Naive thymus-derived CD8-positive, alpha-beta T cell (primary cell): Measurements from ENCODE around the gene ZNF484. TPM values are rescaled to one million over a fixed set of nuclear protein-coding genes. Genes with fewer than 3 reads are reported as not detected.
"Not testable (repeated sequence)": the region's sequence is repeated elsewhere in the genome, so short reads cannot be mapped to it uniquely, and the experiment has no call there.

ENCODE experiments used
- ATAC-seq, 2 donors: fragments of 150-1000 bp; cut with Tn5 transposase in 1 of 2; sonication (Bioruptor Pico), chemical (Tn5 transposase) in 1 of 2; 1 replicate in 1 of 2; 2 replicates in 1 of 2; pipeline ENCODE4 v1.10.0; 2021; ENCODE audit warnings: mild to moderate bottlenecking in 2 of 2, moderate library complexity in 2 of 2
- POLR2A ChIA-PET: fragments of 350-600 bp; sonication (Branson Sonifier 250); formaldehyde crosslinking; loops from one replicate; lab custom pipeline; 2021; ENCODE audit warnings: antibody characterized with exemption; lab: Charles Lee
- DNase-seq, 10 donors: peaks; one replicate each; pipeline versions ENCODE4 v3.0.0 to v3.0.0-alpha.2; 2020 to 2022
- H3K27ac Mint-ChIP-seq, 10 donors: one replicate each; pipeline ENCODE4 v1.8.0; 2020 to 2022; ENCODE audit warnings: mild to moderate bottlenecking in 10 of 10, mixed read lengths in 10 of 10, moderate library complexity in 4 of 10, inconsistent platforms in 1 of 10
- H3K27me3 Mint-ChIP-seq, 5 donors: one replicate each; pipeline ENCODE4 v1.8.0; 2021 to 2022; ENCODE audit warnings: mixed read lengths in 5 of 5
- H3K36me3 Mint-ChIP-seq, 3 donors: one replicate each; pipeline ENCODE4 v1.8.0; 2020 to 2022; ENCODE audit warnings: mixed read lengths in 3 of 3, mild to moderate bottlenecking in 2 of 3, inconsistent platforms in 1 of 3
- H3K4me1 Mint-ChIP-seq, 4 donors: one replicate each; pipeline ENCODE4 v1.8.0; 2021 to 2022; ENCODE audit warnings: mixed read lengths in 4 of 4
- H3K4me3 Mint-ChIP-seq, 10 donors: one replicate each; pipeline ENCODE4 v1.8.0; 2020 to 2022; ENCODE audit warnings: mild to moderate bottlenecking in 10 of 10, mixed read lengths in 10 of 10, moderate library complexity in 6 of 10, inconsistent platforms in 1 of 10
- H3K9me3 Mint-ChIP-seq, 9 donors: one replicate each; pipeline ENCODE4 v1.8.0; 2020 to 2022; ENCODE audit warnings: mixed read lengths in 9 of 9, mild to moderate bottlenecking in 3 of 9, inconsistent platforms in 1 of 9, moderate library complexity in 1 of 9
- polyA plus RNA-seq, 3 donors: library from polyadenylated mRNA; unstranded; fragments of 300-500 nt; fragmentation: Illumina TruSeq; gene quantifications; one replicate each; pipeline ENCODE4 v1.2.3, GENCODE V29; 2021
- total RNA-seq, 8 experiments: library from RNA in 2 of 8; stranded (reverse) in 2 of 8; gene quantifications; one replicate each; pipeline ENCODE4 v1.2.3 and lab custom pipeline; 2021 to 2026

Gene ZNF484
- total and polyA plus RNA-seq, 5 experiments from 2014 or later: 3.1 to 24.6 (median 5.0) TPM

GRCh38 chr9:92807757-92808725 is 69.8 kb downstream of the ZNF484 start:
- Mint-ChIP-seq H3K27ac (peak overlapping the region in 1 of 10 donors; percentile 35), H3K9me3 (no peaks in the 10 kb centered on the region), H3K4me3 (peak overlapping the region; percentile 68 to 91 (median 82)), H3K4me1 (peaks cover 4 to 16% (median 10%) of the 10 kb centered on the region in 4 donors), H3K36me3 (no peaks in the 10 kb centered on the region), H3K27me3 (peaks cover 22 to 44% (median 37%) of the 10 kb centered on the region in 5 donors)
- DNase-seq: peak in 8 of 10 donors; percentile 7 to 63 (median 34)
- POLR2A ChIA-PET: interaction anchor here (0.6 to 1.5 kb wide), 4 partner anchors 17 to 552 kb away, joined by 3 to 7 read pairs (median 4); partner anchors contain the start of gene BICD2
- ATAC-seq: peak; percentile 57 to 59

DNA sequence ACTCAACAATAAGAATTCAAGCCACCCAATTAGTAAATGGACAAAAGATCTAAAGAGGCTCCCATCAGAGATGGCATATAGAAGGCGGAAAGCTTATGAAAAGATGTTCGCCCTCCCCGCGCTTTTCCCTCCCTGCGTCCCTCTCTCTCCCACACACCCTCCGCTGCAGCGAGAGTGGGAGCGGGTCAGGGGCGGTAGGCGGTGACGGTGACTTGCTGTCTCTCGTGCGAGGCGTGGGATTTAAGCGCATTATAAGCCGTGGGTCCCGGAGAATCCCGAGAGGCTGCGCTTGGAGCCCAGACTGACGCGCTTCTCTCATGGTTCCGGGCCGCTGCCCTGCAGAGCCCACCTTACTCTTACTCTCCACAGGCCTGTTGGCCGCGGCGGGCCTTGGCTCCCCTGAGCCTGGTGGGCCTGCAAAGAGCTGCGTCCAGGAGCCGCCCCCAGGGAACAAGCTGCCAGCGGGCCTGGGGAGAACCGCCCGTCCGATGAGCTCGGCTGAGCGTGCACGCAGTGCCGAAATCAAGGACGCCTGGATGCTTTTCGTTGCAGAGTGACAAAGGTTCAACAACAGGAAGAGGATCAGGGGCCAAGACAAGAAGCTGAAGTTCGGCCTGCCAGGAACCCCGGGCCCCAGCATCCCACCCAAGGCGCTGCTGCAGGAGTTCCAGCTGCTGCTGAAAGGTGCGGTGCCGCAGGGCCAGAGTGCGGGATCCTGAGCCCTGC is 70.6 kb downstream of the ZNF484 start:
- POLR2A ChIA-PET: interaction anchor here (0.6 to 1.0 kb wide), 2 partner anchors 16 to 553 kb away, joined by 3 read pairs; no protein-coding TSS in a partner anchor
- H3K27me3 Mint-ChIP-seq: peaks cover 23 to 40% (median 33%) of the 10 kb centered on the region in 5 donors
- peak overlapping the region; percentile 23 to 89 (median 75) for H3K4me3 Mint-ChIP-seq
- no peaks in the 10 kb centered on the region for H3K9me3 Mint-ChIP-seq
- ATAC-seq (peak in 1 of 2 donors; percentile 4), DNase-seq (peak in 2 of 10 donors; percentile 10 to 22)
- H3K27ac Mint-ChIP-seq: no peak overlapping the region
- peaks cover 4 to 16% (median 10%) of the 10 kb centered on the region in 4 donors for H3K4me1 Mint-ChIP-seq
- H3K36me3 Mint-ChIP-seq: no peaks in the 10 kb centered on the region

GRCh38 chr9:92804727-92805126 is 73.1 kb downstream of the ZNF484 start:
- DNase-seq: no peak
- Mint-ChIP-seq H3K4me1 (peaks cover 4 to 16% (median 10%) of the 10 kb centered on the region in 4 donors), H3K9me3 (no peaks in the 10 kb centered on the region), H3K36me3 (no peaks in the 10 kb centered on the region), H3K27ac (no peak overlapping the region), H3K4me3 (no peak overlapping the region), H3K27me3 (peaks cover 11 to 25% (median 23%) of the 10 kb centered on the region in 5 donors)
- ATAC-seq: no peak
- POLR2A ChIA-PET: no interaction called here

DNA sequence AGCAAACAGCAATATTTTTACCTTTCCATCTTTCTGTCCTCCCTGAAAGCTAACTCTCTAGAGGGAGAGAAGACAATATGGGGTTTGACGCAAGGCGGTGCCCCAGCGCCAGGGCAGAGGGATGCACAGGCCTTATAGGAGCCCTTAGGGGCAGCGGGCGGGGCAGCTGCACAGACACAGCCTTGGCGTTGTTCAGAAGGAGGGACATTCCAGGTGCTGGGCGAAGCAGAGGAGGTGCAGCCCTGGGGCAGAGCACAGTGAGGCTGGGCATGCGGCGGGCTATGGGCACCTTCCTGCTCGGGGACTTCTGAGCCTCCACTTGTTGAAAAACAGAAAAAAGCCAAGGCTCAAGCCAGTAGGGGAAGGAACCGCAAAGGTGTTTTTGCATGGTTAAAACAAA is 79.5 kb downstream of the ZNF484 start:
- no peak for ATAC-seq

DNA sequence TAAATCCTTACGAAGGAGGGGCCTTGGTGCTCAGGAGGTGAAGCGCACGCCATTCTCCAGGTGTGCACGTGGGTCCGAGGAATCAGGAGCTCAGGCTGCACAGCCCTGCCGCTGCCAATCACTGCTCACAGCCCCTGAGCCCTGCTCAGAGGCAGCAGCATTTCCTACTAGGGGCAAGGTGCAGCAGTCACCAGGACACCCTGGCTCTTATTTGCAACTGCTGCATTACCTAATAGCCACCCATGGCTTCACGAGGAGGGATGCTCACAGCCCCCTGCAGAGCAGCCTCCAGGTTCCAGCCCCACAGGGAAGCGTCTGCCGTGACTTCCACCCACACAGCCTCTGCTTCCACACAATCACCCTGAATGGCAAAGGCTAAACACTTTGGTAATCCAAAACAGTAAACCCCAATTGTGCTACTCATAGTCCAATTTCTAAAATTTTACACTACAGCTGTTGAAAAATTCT is 81.5 kb downstream of the ZNF484 start:
- H3K4me3 Mint-ChIP-seq, POLR2A ChIA-PET, ATAC-seq, H3K27ac Mint-ChIP-seq, DNase-seq, H3K9me3 Mint-ChIP-seq, H3K36me3 Mint-ChIP-seq, H3K4me1 Mint-ChIP-seq: not testable (repeated sequence)
- H3K27me3 Mint-ChIP-seq: peaks cover 5 to 34% (median 11%) of the 10 kb centered on the region in 5 donors

More for the DNA sequence above, 79.5 kb downstream of the ZNF484 start:
- Mint-ChIP-seq H3K36me3 (no peaks in the 10 kb centered on the region), H3K27me3 (peaks cover 8 to 34% (median 10%) of the 10 kb centered on the region in 5 donors), H3K4me1 (peaks cover 0 to 1% (median 0%) of the 10 kb centered on the region in 4 donors), H3K4me3 (no peak overlapping the region), H3K9me3 (no peaks in the 10 kb centered on the region), H3K27ac (no peak overlapping the region)
- DNase-seq: no peak
- POLR2A ChIA-PET: interaction anchor here (0.6 kb wide), 1 partner anchor 58 kb away, joined by 5 read pairs; no protein-coding TSS in a partner anchor

GRCh38 chr9:92795598-92796336 is 82.1 kb downstream of the ZNF484 start:
- Mint-ChIP-seq H3K9me3 (no peaks in the 10 kb centered on the region), H3K36me3 (no peaks in the 10 kb centered on the region), H3K4me1 (peaks cover 2 to 6% (median 3%) of the 10 kb centered on the region in 4 donors), H3K27me3 (peaks cover 5 to 39% (median 15%) of the 10 kb centered on the region in 5 donors), H3K4me3 (no peak overlapping the region), H3K27ac (no peak overlapping the region)
- POLR2A ChIA-PET: no interaction called here
- DNase-seq (no peak), ATAC-seq (no peak)

Other genes starting within 250 kb of the ZNF484 start
- 1 to 10 TPM; 8.6 to 9.3 TPM for gene IPPK, start 207.9 kb downstream of the ZNF484 start, total RNA-seq
- 1 to 10 TPM; 4.4 to 8.5 (median 5.1) TPM for gene IPPK, start 207.9 kb downstream of the ZNF484 start, polyA plus RNA-seq
- 10 to 100 TPM; 28.3 to 29.1 TPM for gene BICD2, start 113.2 kb downstream of the ZNF484 start, total RNA-seq
- 10 to 100 TPM in 2 of 3 donors, 1 to 10 TPM in 1; 5.9 to 20.1 (median 10.1) TPM for gene BICD2, start 113.2 kb downstream of the ZNF484 start, polyA plus RNA-seq
- gene FGD3, start 69.5 kb upstream of the ZNF484 start, total RNA-seq: 100 to 1,000 TPM; 329 to 330 TPM
- 100 to 1,000 TPM in 2 of 3 donors, 10 to 100 TPM in 1; 64.2 to 161 (median 103) TPM for gene FGD3, start 69.5 kb upstream of the ZNF484 start, polyA plus RNA-seq
- 10 to 100 TPM; 62.1 to 64.0 TPM for gene SUSD3, start 180.7 kb upstream of the ZNF484 start, total RNA-seq
- 100 to 1,000 TPM in 2 of 3 donors, 10 to 100 TPM in 1; 86.7 to 208 (median 145) TPM for gene SUSD3, start 180.7 kb upstream of the ZNF484 start, polyA plus RNA-seq
- 10 to 100 TPM; 68.9 to 71.2 TPM for gene CARD19, start 218.2 kb upstream of the ZNF484 start, total RNA-seq
- 10 to 100 TPM; 56.3 to 62.9 (median 56.9) TPM for gene CARD19, start 218.2 kb upstream of the ZNF484 start, polyA plus RNA-seq